ENCODE results near the gene CMTR1.

The CMTR1 gene

DNA sequence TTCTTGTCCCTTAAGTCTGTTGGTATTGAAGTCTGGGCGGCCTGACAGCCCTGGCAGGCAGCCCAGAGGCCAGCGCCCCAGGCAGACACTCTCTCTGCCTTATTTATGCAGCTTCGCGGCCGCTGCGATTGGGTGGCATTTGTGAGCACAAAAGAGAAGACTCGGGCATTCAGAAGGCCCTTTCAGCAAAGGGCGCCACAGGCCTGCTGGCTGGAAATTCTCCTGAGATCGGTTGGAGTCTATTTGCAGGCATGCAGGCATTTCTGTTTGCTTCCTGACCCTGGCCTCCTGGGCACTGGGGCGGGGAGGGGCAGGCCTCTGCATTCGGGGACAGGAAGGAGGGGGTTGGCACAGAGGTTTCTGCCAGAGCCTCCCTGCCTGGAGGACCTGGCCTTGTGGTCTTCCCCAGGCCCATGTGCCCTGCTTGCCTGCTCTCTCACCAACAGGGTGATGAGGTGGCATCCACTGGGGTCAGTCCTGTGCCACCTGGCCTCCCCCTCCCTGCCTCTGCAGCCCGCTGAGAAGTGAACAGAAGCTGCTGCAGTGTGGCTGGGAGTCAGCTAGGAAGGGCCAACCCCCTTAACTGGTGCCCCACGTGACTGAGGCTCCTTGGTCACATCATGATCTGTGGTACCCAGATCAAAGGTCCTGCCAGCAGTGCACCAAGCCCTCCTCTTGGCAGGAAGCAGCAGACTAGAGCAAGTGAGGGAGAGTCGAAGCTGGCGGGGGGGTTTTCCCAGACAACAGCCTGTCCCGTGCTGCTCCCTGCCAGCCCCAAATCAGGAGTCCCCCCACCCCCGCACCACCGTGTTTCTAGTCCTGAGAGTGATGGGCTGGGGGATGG lies 83.3 kb downstream of the CMTR1 start:
- TF ChIP-seq, protein P1, sequence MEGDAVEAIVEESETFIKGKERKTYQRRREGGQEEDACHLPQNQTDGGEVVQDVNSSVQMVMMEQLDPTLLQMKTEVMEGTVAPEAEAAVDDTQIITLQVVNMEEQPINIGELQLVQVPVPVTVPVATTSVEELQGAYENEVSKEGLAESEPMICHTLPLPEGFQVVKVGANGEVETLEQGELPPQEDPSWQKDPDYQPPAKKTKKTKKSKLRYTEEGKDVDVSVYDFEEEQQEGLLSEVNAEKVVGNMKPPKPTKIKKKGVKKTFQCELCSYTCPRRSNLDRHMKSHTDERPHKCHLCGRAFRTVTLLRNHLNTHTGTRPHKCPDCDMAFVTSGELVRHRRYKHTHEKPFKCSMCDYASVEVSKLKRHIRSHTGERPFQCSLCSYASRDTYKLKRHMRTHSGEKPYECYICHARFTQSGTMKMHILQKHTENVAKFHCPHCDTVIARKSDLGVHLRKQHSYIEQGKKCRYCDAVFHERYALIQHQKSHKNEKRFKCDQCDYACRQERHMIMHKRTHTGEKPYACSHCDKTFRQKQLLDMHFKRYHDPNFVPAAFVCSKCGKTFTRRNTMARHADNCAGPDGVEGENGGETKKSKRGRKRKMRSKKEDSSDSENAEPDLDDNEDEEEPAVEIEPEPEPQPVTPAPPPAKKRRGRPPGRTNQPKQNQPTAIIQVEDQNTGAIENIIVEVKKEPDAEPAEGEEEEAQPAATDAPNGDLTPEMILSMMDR (IDR thresholded peaks at IDR 0.05; ENCODE audit: insufficient read depth, low read depth, low read length, missing control alignments), result no peak
- DNase-seq (ENCODE audit: low read depth), result peak; percentile 86
- H3K4me3 ChIP-seq (ENCODE audit: low read depth, low read length), result peak overlapping the region; percentile 54

DNA sequence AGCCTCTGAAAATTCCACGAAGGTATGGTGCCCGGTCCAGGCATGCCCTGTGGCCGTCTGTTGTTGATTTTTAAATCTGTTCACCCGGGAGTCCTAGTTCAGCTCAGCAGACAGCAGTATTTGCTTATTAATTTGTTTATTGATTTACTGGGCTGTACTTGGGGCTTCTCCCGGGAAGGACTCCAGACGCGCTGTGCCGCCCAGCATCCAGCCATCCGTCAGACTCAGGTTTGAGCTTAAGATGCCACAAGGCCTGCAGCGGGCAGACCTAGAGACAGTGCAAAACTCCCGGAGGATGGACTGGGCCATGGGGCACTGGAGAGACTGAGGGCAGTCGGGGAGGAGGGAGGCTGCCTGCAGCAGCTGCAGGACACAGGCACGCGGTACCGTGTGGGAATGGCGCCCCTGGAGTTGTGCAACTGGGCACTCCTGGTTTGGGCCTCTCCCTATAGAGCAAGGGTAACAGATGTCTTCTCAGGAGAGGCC lies 83.9 kb downstream of the CMTR1 start:
- TF ChIP-seq, protein P1 (IDR thresholded peaks at IDR 0.05; ENCODE audit: insufficient read depth, low read depth, low read length, missing control alignments), result no peak
- peak; percentile 31 for DNase-seq (ENCODE audit: low read depth)
- peak overlapping the region; percentile 54 for H3K4me3 ChIP-seq (ENCODE audit: low read depth, low read length)

DNA sequence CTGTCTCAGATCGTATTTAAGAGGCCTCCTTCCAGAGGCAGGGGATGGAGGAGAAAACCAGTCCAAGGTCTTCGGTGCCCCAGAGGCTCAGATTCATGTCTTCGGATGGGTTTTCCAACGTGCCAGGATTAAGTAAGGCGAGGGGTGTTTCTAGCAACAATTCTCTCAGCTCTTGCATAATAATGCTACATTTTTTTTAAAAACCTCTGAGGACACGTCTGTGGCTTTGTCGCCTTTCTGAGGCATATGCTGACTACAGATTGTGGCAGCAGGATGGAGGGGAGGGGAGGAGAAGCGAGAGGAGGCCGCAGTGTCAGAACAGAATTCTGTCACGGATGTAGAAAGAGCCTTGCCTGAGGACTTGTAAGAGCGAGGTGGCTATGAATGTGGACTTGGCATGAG lies 84.4 kb downstream of the CMTR1 start:
- H3K4me3 ChIP-seq (ENCODE audit: low read depth, low read length), result peak overlapping the region; percentile 54
- TF ChIP-seq, protein P1 (IDR thresholded peaks at IDR 0.05; ENCODE audit: insufficient read depth, low read depth, low read length, missing control alignments), result no peak

DNA sequence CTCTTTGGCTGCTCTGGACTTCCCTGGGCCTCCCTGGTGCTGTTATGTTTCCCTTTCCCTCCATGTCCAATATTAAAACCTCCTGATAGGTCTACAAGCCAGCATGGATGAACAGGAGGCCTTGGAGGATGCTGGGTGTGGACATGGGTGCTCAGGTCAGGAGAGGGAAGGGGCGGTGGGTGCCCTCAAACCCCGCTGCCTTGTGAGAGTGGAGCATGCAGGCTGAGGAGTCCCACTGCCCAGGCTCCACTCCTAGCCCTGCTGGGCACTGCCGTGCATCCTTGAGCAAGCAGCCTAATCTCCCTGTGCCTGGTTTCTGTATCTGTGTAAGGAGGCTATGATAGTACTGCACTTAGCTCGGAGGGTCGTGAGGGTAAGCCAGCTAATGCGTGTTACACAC lies 85.1 kb downstream of the CMTR1 start:
- peak overlapping the region; percentile 54 for H3K4me3 ChIP-seq (ENCODE audit: low read depth, low read length)
- DNase-seq (ENCODE audit: low read depth), result no peak
- TF ChIP-seq, protein P1 (IDR thresholded peaks at IDR 0.05; ENCODE audit: insufficient read depth, low read depth, low read length, missing control alignments), result no peak

More for the DNA sequence above, 84.4 kb downstream of the CMTR1 start:
- peak; percentile 85 for DNase-seq (ENCODE audit: low read depth)

DNA sequence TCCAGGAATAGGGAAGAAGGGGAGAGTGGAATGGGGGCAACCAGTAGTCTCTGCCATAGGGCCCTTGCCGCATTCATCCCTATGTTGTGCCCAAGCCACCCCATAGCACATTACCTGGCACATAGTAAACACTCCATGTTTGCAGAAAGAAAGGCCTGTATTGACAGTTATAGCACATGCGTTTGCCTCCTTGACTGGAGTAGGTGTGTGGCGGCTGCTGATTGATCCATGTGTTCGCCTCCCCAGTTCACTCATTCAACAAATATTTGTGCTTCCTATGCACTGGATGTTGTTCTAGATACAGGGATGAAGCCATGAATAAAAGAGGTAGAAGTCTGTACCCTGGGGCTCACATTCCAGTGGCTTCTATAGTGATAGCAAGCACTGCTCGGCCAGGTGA lies 86.4 kb downstream of the CMTR1 start:
- DNase-seq (ENCODE audit: low read depth), result no peak
- H3K4me3 ChIP-seq (ENCODE audit: low read depth, low read length), result no peak overlapping the region
- TF ChIP-seq, protein P1 (IDR thresholded peaks at IDR 0.05; ENCODE audit: insufficient read depth, low read depth, low read length, missing control alignments), result no peak

DNA sequence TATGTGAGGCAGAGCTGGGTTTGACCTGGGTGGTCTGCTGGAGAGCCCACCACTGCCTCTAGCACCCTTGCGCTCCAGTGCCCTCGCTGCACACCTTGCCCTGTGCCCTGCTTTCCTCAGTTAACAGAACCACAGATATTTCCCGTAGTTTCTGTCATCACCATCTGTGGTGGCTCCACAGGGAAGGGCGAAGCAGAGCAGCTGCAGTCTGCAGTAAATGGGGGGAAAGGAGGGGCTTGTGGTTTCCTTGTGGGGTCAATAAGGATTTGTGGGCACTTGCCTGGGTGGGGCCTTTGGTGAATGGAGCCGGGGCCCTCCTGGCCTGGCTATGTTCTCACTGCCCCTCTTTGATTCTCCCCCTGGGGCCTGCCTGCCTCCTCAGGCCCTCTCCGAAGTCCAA lies 87.9 kb downstream of the CMTR1 start:
- TF ChIP-seq, protein P1 (IDR thresholded peaks at IDR 0.05; ENCODE audit: insufficient read depth, low read depth, low read length, missing control alignments), result no peak
- no peak for DNase-seq (ENCODE audit: low read depth)
- no peak overlapping the region for H3K4me3 ChIP-seq (ENCODE audit: low read depth, low read length)

Data from GM12865 (cell line).